NB4 (cell line): ENCODE measurements around the gene TSHZ2.
"Not testable (repeated sequence)": the region's sequence is repeated elsewhere in the genome, so short reads cannot be mapped to it uniquely, and the experiment has no call there.

Experiments used
- DNase-seq: peaks from one replicate; pipeline ENCODE4 v3.0.0; 2010; ENCODE audit warnings: low read depth
- H3K4me3 ChIP-seq: one replicate; pipeline ENCODE4 v1.5.1; 2011; ENCODE audit warnings: mild to moderate bottlenecking, low read depth, low read length, moderate library complexity
- MAX ChIP-seq: IDR thresholded peaks from 2 replicates; pipeline ENCODE4 v1.6.1; 2011; ENCODE audit warnings: low read depth, low read length
- MYC ChIP-seq: IDR thresholded peaks from 2 replicates; pipeline ENCODE4 v1.6.1; 2011; ENCODE audit warnings: low read depth, low read length
- POLR2A ChIP-seq: IDR thresholded peaks from 2 replicates; pipeline ENCODE4 v1.6.1; 2011; ENCODE audit warnings: mild to moderate bottlenecking; ENCODE audit not compliant: insufficient read length; ENCODE audit errors: extremely low read depth
- TF ChIP-seq, protein P1 (sequence below): IDR thresholded peaks from one replicate; pipeline ENCODE4 v1.5.1; 2012; ENCODE audit warnings: low read depth, low read length

Gene TSHZ2

GRCh38 chr20:53522026-53522425 is 549.9 kb downstream of the TSHZ2 start:
- DNase-seq, result no peak
- no peak overlapping the region for H3K4me3 ChIP-seq
- TF ChIP-seq MYC (no peak), POLR2A (no peak), MAX (no peak)
- TF ChIP-seq, protein P1, sequence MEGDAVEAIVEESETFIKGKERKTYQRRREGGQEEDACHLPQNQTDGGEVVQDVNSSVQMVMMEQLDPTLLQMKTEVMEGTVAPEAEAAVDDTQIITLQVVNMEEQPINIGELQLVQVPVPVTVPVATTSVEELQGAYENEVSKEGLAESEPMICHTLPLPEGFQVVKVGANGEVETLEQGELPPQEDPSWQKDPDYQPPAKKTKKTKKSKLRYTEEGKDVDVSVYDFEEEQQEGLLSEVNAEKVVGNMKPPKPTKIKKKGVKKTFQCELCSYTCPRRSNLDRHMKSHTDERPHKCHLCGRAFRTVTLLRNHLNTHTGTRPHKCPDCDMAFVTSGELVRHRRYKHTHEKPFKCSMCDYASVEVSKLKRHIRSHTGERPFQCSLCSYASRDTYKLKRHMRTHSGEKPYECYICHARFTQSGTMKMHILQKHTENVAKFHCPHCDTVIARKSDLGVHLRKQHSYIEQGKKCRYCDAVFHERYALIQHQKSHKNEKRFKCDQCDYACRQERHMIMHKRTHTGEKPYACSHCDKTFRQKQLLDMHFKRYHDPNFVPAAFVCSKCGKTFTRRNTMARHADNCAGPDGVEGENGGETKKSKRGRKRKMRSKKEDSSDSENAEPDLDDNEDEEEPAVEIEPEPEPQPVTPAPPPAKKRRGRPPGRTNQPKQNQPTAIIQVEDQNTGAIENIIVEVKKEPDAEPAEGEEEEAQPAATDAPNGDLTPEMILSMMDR, result no peak

GRCh38 chr20:53522696-53523095 is 550.5 kb downstream of the TSHZ2 start:
- DNase-seq, result no peak
- no peak overlapping the region for H3K4me3 ChIP-seq
- no peak for TF ChIP-seq POLR2A
- TF ChIP-seq, protein P1, result no peak
- TF ChIP-seq MYC, result no peak
- no peak for TF ChIP-seq MAX

DNA sequence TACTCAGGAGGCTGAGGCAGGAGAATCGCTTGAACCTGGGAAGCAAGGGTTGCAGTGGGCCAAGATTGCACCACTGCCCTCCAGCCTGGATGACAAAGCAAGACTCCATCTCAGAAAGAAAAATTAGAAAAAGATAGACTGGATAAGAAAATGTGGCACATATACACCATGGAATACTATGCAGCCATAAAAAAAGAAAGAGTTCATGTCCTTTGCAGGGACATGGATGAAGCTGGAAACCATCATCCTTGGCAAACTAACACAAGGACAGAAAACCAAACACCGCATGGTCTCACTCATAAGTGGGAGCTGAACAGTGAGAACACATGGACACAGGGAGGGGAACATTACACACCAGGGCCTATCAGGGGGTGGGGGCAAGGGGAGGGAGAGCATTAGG is 551.5 kb downstream of the TSHZ2 start:
- not testable (repeated sequence) for DNase-seq, H3K4me3 ChIP-seq

DNA sequence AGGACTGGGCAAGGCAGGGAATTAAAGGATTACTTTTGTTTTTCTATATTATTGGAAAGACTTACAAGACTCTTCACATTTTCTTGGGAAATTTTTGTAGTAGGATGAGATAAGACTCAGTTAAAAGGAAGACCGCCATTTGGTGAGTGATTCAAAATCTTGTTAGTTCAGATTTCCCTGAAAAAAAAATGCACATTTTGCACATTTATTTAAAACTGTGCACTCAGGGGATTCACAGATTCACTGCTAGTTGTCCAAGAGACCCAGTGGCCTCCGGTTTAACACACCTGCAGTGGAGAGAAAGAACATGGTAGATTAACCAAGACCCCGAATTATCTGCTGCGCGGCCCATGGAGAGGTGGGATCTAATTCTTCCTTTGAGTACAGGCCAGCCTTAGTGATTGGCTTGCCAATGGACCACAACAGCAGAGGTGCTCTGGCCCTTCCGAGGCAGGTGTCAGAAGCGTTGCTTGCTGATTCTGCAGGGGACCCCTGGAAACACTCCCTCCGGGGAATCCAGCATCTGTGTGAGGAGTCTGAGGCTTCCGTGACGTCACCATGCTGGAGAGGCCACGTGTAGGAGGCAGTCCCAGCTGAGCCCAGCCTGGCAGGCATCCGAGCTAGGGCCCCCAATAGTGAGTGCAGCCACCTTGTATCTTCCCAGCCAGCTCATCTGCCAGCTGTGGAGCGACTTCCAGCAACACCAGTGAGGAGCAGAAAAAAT is 552.6 kb downstream of the TSHZ2 start:
- no peak for DNase-seq
- TF ChIP-seq POLR2A (no peak), MAX (no peak), MYC (no peak)
- TF ChIP-seq, protein P1, result no peak
- no peak overlapping the region for H3K4me3 ChIP-seq

DNA sequence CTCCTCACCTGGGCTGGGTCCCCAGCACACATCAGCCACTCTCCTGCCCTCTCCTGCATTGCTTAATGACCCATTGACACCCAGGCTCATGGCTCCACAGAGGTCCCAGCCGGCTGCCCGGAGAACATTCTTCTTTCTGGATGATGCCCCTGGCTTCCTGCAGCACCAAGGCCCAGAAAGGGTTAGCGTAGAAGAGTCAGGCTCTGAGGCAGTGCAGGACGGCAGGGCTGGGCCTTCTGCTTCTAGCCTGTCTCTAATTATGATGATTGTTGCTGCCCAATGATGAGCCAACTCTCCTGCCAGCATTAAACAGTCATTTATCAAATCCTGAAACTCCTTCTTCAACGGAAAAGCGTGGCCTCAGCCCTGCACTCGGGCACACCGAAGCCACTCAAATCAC is 555.0 kb downstream of the TSHZ2 start:
- TF ChIP-seq, protein P1, result no peak
- no peak for TF ChIP-seq MAX
- TF ChIP-seq MYC, result no peak
- no peak for TF ChIP-seq POLR2A
- DNase-seq, result no peak
- H3K4me3 ChIP-seq, result no peak overlapping the region

- no peak overlapping the region for H3K4me3 ChIP-seq
- TF ChIP-seq, protein P1, result no peak
- TF ChIP-seq MAX (no peak), POLR2A (no peak), MYC (no peak)
- DNase-seq, result no peak
These were observed 557.5 kb downstream of the TSHZ2 start for GRCh38 chr20:53529658-53530057.
